Measurements from ENCODE around the gene ABHD2.
A peak's percentile ranks its signal among the peaks of the same experiment; 100 is the strongest.

ABHD2 gene

GRCh38 chr15:89066280-89066679 lies 22.0 kb upstream of the ABHD2 start:
- no peak for DNase-seq (ENCODE audit: low read depth, low spot score)
- TF ChIP-seq, protein P1, sequence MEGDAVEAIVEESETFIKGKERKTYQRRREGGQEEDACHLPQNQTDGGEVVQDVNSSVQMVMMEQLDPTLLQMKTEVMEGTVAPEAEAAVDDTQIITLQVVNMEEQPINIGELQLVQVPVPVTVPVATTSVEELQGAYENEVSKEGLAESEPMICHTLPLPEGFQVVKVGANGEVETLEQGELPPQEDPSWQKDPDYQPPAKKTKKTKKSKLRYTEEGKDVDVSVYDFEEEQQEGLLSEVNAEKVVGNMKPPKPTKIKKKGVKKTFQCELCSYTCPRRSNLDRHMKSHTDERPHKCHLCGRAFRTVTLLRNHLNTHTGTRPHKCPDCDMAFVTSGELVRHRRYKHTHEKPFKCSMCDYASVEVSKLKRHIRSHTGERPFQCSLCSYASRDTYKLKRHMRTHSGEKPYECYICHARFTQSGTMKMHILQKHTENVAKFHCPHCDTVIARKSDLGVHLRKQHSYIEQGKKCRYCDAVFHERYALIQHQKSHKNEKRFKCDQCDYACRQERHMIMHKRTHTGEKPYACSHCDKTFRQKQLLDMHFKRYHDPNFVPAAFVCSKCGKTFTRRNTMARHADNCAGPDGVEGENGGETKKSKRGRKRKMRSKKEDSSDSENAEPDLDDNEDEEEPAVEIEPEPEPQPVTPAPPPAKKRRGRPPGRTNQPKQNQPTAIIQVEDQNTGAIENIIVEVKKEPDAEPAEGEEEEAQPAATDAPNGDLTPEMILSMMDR (IDR thresholded peaks at IDR 0.05; ENCODE audit: insufficient read depth, low read length, missing control alignments) = no peak
- H3K4me3 ChIP-seq (ENCODE audit: low read depth, low read length) = no peak overlapping the region
- POLR2A ChIA-PET = no interaction called here
- CTCF ChIA-PET = interaction anchor here (4.7 to 18.5 kb wide), 2 partner anchors 9 to 106 kb away, joined by 32 to 677 read pairs; no protein-coding TSS in a partner anchor

DNA sequence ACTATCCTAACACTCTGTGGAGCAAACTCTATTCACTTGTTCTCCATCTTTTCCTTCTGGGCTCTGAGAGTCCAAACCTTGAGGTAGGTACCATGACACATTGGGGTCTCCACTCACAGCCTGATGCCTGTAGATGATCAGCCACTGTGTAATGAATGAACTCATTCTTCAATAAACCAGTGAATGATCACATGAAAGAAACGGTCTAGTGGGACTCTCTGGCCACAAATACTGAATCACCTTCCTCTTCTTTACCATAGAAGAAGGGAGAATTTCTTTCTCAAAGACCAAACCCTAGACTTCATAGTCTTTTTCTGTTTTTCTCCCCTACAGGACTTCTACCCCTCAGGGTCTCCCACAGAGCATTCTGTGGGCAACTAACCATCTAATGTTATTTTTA lies 20.5 kb upstream of the ABHD2 start:
- no peak overlapping the region for H3K4me3 ChIP-seq (ENCODE audit: low read depth, low read length)
- no peak for DNase-seq (ENCODE audit: low read depth, low spot score)
- CTCF ChIA-PET = interaction anchor here (1.3 to 18.5 kb wide), 3 partner anchors 11 to 105 kb away, joined by 3 to 677 read pairs (median 32); no protein-coding TSS in a partner anchor
- POLR2A ChIA-PET = interaction anchor here (0.6 to 1.7 kb wide), 4 partner anchors 16 to 34 kb away, joined by 3 to 13 read pairs (median 8); partner anchors contain the start of gene ABHD2
- TF ChIP-seq, protein P1 (IDR thresholded peaks at IDR 0.05; ENCODE audit: insufficient read depth, low read length, missing control alignments) = no peak

DNA sequence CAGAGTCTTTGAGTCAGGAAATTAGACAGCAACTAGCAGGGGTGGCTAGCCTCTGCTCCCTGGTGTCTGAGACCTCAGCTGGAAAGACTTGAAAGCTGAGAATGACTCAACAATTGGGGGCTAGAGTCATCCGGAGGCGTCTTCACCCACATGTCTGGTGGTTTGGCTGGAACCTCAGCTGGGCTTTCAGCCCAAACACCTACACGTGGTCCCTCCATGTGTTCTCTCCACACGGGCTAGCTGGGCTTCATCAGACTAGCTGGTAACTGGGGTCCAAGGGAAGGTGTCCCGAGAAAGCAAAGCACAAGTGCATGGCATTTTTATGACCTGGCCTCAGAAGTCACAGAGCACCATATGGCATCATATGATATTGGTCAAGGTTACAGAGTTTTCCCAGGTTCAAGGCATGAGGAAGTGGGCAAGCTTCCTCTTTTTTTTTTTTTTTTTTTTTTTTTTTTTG lies 19.9 kb upstream of the ABHD2 start:
- CTCF ChIA-PET = interaction anchor here (0.7 to 4.7 kb wide), 5 partner anchors 11 to 110 kb away, joined by 3 to 32 read pairs (median 3); no protein-coding TSS in a partner anchor
- TF ChIP-seq, protein P1 (IDR thresholded peaks at IDR 0.05; ENCODE audit: insufficient read depth, low read length, missing control alignments) = no peak
- no peak overlapping the region for H3K4me3 ChIP-seq (ENCODE audit: low read depth, low read length)
- POLR2A ChIA-PET = interaction anchor here (0.5 to 1.7 kb wide), 5 partner anchors 11 to 435 kb away, joined by 3 to 13 read pairs (median 5); partner anchors contain the start of gene ABHD2
- DNase-seq (ENCODE audit: low read depth, low spot score) = peak; percentile 69

DNA sequence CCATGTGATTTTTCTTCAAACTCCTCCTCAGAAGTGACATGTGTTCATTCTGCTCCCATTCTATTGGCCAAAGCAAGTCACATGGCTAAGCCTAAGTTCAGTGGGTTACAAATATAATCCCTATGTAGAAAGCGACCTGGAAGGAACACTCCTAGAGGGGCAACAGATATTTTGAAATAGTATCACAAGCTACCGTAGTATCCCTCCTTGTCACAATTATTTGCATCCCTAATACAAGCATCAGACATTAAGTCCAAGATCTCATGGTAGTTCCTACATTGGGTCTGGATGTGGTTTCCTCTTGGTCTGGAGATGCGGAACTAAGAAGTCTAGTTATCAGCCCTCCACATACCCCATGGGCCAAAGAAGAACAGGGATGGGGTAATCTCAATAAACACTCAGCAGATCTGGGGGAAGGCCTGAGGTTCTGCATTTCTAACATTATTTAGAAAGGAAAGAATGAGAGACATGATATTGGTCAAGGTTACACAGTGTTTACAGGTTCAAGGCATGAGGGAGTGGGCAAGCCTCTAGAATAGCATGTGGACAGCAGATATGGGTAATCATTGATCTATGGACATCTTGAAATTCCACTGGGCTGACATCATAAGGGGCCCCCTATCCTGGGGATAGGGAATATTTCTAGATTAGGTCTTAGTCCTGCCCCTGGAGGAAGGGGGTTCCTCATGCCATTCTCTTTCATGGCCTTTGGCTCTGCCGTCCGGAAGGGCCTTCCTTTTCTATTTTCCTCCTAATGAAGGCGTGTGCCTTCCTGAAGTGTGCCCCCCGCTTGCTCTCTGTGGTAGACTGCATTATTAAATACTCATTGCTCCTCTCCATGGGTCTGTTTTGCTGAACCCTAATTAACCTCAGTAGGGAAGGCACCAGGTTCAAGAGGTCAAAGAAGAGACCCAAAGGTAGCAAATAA lies 17.8 kb upstream of the ABHD2 start:
- no peak overlapping the region for H3K4me3 ChIP-seq (ENCODE audit: low read depth, low read length)
- DNase-seq (ENCODE audit: low read depth, low spot score) = no peak
- ChIA-PET CTCF (interaction anchor here (1.1 to 1.5 kb wide), 2 partner anchors 13 to 101 kb away, joined by 3 to 6 read pairs; no protein-coding TSS in a partner anchor), POLR2A (no interaction called here)
- TF ChIP-seq, protein P1 (IDR thresholded peaks at IDR 0.05; ENCODE audit: insufficient read depth, low read length, missing control alignments) = no peak

- CTCF ChIA-PET = interaction anchor here (0.7 to 2.1 kb wide), 8 partner anchors 11 to 134 kb away, joined by 3 to 9 read pairs (median 4); no protein-coding TSS in a partner anchor
- H3K4me3 ChIP-seq (ENCODE audit: low read depth, low read length) = no peak overlapping the region
- TF ChIP-seq, protein P1 (IDR thresholded peaks at IDR 0.05; ENCODE audit: insufficient read depth, low read length, missing control alignments) = no peak
- DNase-seq (ENCODE audit: low read depth, low spot score) = no peak
- POLR2A ChIA-PET = no interaction called here
Measured at GRCh38 chr15:89071471-89071870, 16.8 kb upstream of the ABHD2 start.

All from AG04449 (cell line).